PC-3 (cell line): ENCODE data around the gene IL1RAPL1.

Source experiments
- EZH2 ChIP-seq: fragments of 300-600 bp; sonication (generic); IDR thresholded peaks from one replicate; pipeline ENCODE4 v1.6.1; 2017; ENCODE audit warnings: antibody characterized with exemption, mild to moderate bottlenecking, low read length; ENCODE audit not compliant: unreplicated experiment
- EZH2phosphoT487 ChIP-seq: fragments of 300-600 bp; sonication (generic); IDR thresholded peaks from 2 replicates; pipeline ENCODE4 v1.6.1; 2018; ENCODE audit warnings: mild to moderate bottlenecking, antibody characterized with exemption, low read length, borderline replicate concordance
- TF ChIP-seq, protein P1 (sequence below): fragments of 300-600 bp; sonication (generic); conservative IDR thresholded peaks from 2 replicates; pipeline ENCODE4 v1.5.1; 2017; ENCODE audit warnings: antibody characterized with exemption, low read depth, mild to moderate bottlenecking, low read length

DNA sequence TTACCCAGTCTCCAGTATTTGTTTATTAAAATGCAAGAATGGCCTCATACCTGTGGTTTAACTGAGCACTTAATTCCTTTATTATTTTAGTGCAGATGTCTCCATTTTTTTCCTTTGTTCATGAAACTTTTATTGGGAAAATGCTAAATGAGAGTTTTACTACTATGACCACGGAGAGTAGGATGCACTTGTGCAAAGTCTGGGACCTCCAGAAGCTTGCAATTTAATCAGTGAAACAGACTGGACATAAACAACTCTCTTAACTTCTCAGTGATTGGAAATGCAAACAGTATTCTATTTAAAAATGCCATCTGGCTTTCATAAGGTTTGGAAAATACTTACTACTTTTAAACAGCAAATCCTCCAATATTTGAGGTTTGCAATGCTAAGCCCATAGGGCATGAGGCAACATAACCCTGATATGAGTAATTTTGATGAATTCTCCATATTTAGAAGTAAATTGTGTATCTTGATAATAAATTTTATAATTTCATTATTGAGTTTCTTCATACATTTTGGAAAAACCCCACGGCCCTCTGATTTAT is 909.5 kb downstream of the IL1RAPL1 start:
- TF ChIP-seq, protein P1, sequence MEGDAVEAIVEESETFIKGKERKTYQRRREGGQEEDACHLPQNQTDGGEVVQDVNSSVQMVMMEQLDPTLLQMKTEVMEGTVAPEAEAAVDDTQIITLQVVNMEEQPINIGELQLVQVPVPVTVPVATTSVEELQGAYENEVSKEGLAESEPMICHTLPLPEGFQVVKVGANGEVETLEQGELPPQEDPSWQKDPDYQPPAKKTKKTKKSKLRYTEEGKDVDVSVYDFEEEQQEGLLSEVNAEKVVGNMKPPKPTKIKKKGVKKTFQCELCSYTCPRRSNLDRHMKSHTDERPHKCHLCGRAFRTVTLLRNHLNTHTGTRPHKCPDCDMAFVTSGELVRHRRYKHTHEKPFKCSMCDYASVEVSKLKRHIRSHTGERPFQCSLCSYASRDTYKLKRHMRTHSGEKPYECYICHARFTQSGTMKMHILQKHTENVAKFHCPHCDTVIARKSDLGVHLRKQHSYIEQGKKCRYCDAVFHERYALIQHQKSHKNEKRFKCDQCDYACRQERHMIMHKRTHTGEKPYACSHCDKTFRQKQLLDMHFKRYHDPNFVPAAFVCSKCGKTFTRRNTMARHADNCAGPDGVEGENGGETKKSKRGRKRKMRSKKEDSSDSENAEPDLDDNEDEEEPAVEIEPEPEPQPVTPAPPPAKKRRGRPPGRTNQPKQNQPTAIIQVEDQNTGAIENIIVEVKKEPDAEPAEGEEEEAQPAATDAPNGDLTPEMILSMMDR, result no peak
- TF ChIP-seq EZH2 (no peak), EZH2phosphoT487 (no peak)
